Fibroblast of lung (primary cell): ENCODE data around the gene AMBN.

Experiments
- CTCF ChIP-seq, 2 donors: IDR thresholded peaks in 1 of 2; conservative IDR thresholded peaks in 1 of 2; 1 replicate in 1 of 2; 2 replicates in 1 of 2; pipeline ENCODE4 v1.5.1; 2011 to 2012; ENCODE audit warnings: low read length in 2 of 2, control low read depth in 1 of 2, inconsistent platforms in 1 of 2, low read depth in 1 of 2, mild to moderate bottlenecking in 1 of 2
- EZH2 ChIP-seq: IDR thresholded peaks from 2 replicates; pipeline ENCODE4 v1.5.1; 2012; ENCODE audit warnings: low read length, control low read depth, mild to moderate bottlenecking; ENCODE audit errors: missing control alignments

DNA sequence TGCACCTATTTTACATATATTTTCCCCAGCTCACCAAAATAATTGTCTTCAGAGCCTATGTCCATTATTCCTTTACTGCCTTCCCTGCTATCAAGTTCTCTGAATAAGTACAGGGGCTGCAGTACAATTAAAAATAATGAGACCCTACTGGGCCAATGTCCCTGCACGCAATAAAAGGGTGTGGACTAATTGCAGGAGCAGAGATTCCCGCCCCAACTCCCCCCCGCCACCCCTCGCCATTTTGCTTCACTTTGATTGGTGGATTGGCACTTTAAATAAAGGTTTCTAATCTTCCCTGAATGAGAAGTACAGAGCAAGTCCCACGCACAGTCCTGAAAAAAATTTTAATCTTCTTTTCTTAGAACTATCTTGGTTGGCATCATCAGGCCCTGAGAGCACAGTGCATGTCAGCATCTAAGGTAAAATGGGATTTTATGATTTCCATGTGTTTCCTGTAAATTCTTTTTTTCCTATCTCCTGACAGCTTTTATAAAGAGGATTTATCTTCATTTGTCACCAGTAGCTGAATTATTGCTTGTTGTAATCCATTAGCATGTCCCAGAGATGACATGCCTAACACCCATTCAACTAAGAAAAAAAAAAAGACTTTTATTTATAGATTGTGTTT lies at the start of gene AMBN:
- no peak for TF ChIP-seq CTCF (conservative IDR thresholded peaks at IDR 0.05 in 1 of 2, IDR thresholded peaks at IDR 0.05 in 1 of 2; ENCODE audit: low read depth in 1 of 2, low read length in 2 of 2)
- no peak for TF ChIP-seq EZH2
